Tibial nerve (tissue), 3 donors: ENCODE measurements around the gene KAZN.

Source experiments
- CTCF ChIP-seq, 5 experiments: fragments of 200-600 bp in 3 of 5; fragments of 450-650 bp in 2 of 5; sonication (generic) in 3 of 5; IDR thresholded peaks; one replicate each; pipeline ENCODE4 v1.5.1; 2016 to 2019; ENCODE audit warnings: antibody characterized with exemption in 5 of 5, mild to moderate bottlenecking in 3 of 5, moderate library complexity in 2 of 5
- POLR2A ChIP-seq, 2 donors: fragments of 450-650 bp; IDR thresholded peaks; one replicate each; pipeline ENCODE4 v1.6.1; 2017; ENCODE audit warnings: antibody characterized with exemption in 2 of 2, mild to moderate bottlenecking in 2 of 2, moderate library complexity in 2 of 2

GRCh38 chr1:14934867-14935266 lies 336.4 kb downstream of the KAZN start:
- TF ChIP-seq CTCF (IDR thresholded peaks at IDR 0.05) (no peak), POLR2A (IDR thresholded peaks at IDR 0.05) (no peak)
